ENCODE data around the gene MAD2L2.

The MAD2L2 gene

GRCh38 chr1:11725616-11726015 is 44.7 kb upstream of the MAD2L2 start:
- TF ChIP-seq CTCF (IDR thresholded peaks at IDR 0.05; ENCODE audit: extremely low read depth, missing control alignments) = no peak
- DNase-seq (ENCODE audit: low spot score) = no peak

- no peak for TF ChIP-seq CTCF (IDR thresholded peaks at IDR 0.05; ENCODE audit: extremely low read depth, missing control alignments)
- DNase-seq (ENCODE audit: low spot score) = no peak
Observed at GRCh38 chr1:11722538-11722937, 41.6 kb upstream of the MAD2L2 start.

GRCh38 chr1:11721311-11721710 is 40.4 kb upstream of the MAD2L2 start:
- no peak for TF ChIP-seq CTCF (IDR thresholded peaks at IDR 0.05; ENCODE audit: extremely low read depth, missing control alignments)
- no peak for DNase-seq (ENCODE audit: low spot score)

GRCh38 chr1:11720525-11720924 is 39.6 kb upstream of the MAD2L2 start:
- TF ChIP-seq CTCF (IDR thresholded peaks at IDR 0.05; ENCODE audit: extremely low read depth, missing control alignments) = no peak
- DNase-seq (ENCODE audit: low spot score) = no peak

GRCh38 chr1:11720033-11720376 is 39.1 kb upstream of the MAD2L2 start:
- DNase-seq (ENCODE audit: low spot score) = no peak
- TF ChIP-seq CTCF (IDR thresholded peaks at IDR 0.05; ENCODE audit: extremely low read depth, missing control alignments) = no peak

GRCh38 chr1:11719313-11720032 is 38.5 kb upstream of the MAD2L2 start:
- peak; percentile 73 for DNase-seq (ENCODE audit: low spot score)
- TF ChIP-seq CTCF (IDR thresholded peaks at IDR 0.05; ENCODE audit: extremely low read depth, missing control alignments) = peak; percentile 99

GRCh38 chr1:11714831-11715575 is 34.1 kb upstream of the MAD2L2 start:
- no peak for DNase-seq (ENCODE audit: low spot score)
- no peak for TF ChIP-seq CTCF (IDR thresholded peaks at IDR 0.05; ENCODE audit: extremely low read depth, missing control alignments)
